Mesenchymal stem cell (in vitro differentiated cells and primary cell): Measurements from ENCODE around the gene BIRC7.

Source experiments
- DNase-seq: peaks from one replicate; pipeline ENCODE4 v3.0.0-alpha.2; 2013
- H2AFZ ChIP-seq: one replicate; pipeline ENCODE4 v1.6.1; 2013; ENCODE audit warnings: low read depth, mild to moderate bottlenecking, control low read depth, inconsistent platforms, low read length, moderate library complexity
- H2AK5ac ChIP-seq: 2 replicates; pipeline ENCODE4 v1.6.1; 2013; ENCODE audit warnings: low read length, moderate library complexity, mild to moderate bottlenecking, inconsistent platforms; ENCODE audit not compliant: severe bottlenecking
- H2BK120ac ChIP-seq: one replicate; pipeline ENCODE4 v1.6.1; 2013; ENCODE audit warnings: low read depth, mild to moderate bottlenecking, inconsistent platforms, low read length, moderate library complexity
- H2BK12ac ChIP-seq, 2 experiments: one replicate each; pipeline ENCODE4 v1.6.1; 2013; ENCODE audit warnings: inconsistent platforms in 2 of 2, low read length in 2 of 2, mild to moderate bottlenecking in 2 of 2, moderate library complexity in 2 of 2, control low read depth in 1 of 2
- H2BK15ac ChIP-seq: one replicate; pipeline ENCODE4 v1.6.1; 2013; ENCODE audit warnings: mild to moderate bottlenecking, low read depth, inconsistent platforms; ENCODE audit not compliant: poor library complexity, severe bottlenecking
- H2BK5ac ChIP-seq: 2 replicates; pipeline ENCODE4 v1.6.1; 2013; ENCODE audit warnings: low read depth, mild to moderate bottlenecking, low read length, control low read depth, inconsistent platforms; ENCODE audit not compliant: poor library complexity, severe bottlenecking
- H3K14ac ChIP-seq, 2 experiments: one replicate each; pipeline ENCODE4 v1.6.1; 2013; ENCODE audit warnings: inconsistent platforms in 2 of 2, low read length in 2 of 2, control low read depth in 1 of 2, mild to moderate bottlenecking in 1 of 2, moderate library complexity in 1 of 2
- H3K18ac ChIP-seq, 2 experiments: one replicate each; pipeline ENCODE4 v1.6.1; 2013; ENCODE audit warnings: inconsistent platforms in 2 of 2, low read length in 2 of 2, control low read depth in 1 of 2, low read depth in 1 of 2, mild to moderate bottlenecking in 1 of 2
- H3K23ac ChIP-seq, 2 experiments: one replicate each; pipeline ENCODE4 v1.6.1; 2013; ENCODE audit warnings: inconsistent platforms in 2 of 2, low read length in 2 of 2, mild to moderate bottlenecking in 2 of 2, moderate library complexity in 2 of 2, control low read depth in 1 of 2
- H3K27ac ChIP-seq: 2 replicates; pipeline ENCODE4 v1.5.1; 2013; ENCODE audit warnings: mild to moderate bottlenecking, moderate library complexity, low read length, control low read depth, inconsistent platforms; ENCODE audit not compliant: poor library complexity, severe bottlenecking
- H3K27me3 ChIP-seq, 2 experiments: 2 replicates each; pipeline versions ENCODE4 v1.6.1 to v1.7.0; 2013; ENCODE audit warnings: low read length in 2 of 2, mild to moderate bottlenecking in 2 of 2, moderate library complexity in 2 of 2, control low read depth in 1 of 2, inconsistent platforms in 1 of 2; ENCODE audit not compliant: control insufficient read depth in 1 of 2, insufficient read depth in 1 of 2
- H3K36me3 ChIP-seq, 2 experiments: 2 replicates each; pipeline versions ENCODE4 v1.6.1 to v1.7.0; 2013; ENCODE audit warnings: low read length in 2 of 2, control low read depth in 1 of 2, inconsistent platforms in 1 of 2, low read depth in 1 of 2, mild to moderate bottlenecking in 1 of 2; ENCODE audit not compliant: insufficient read depth in 2 of 2, control insufficient read depth in 1 of 2
- H3K4ac ChIP-seq, 2 experiments: one replicate each; pipeline ENCODE4 v1.6.1; 2013; ENCODE audit warnings: inconsistent platforms in 2 of 2, low read length in 2 of 2, mild to moderate bottlenecking in 2 of 2, moderate library complexity in 2 of 2, control low read depth in 1 of 2, low read depth in 1 of 2
- H3K4me1 ChIP-seq: 2 replicates; pipeline ENCODE4 v1.6.1; 2013; ENCODE audit warnings: low read depth, low read length, control low read depth; ENCODE audit not compliant: control insufficient read depth, insufficient read depth
- H3K4me2 ChIP-seq: 2 replicates; pipeline ENCODE4 v1.6.1; 2013; ENCODE audit warnings: low read length, mild to moderate bottlenecking, inconsistent platforms; ENCODE audit not compliant: poor library complexity, severe bottlenecking
- H3K4me3 ChIP-seq, 2 experiments: 2 replicates each; pipeline versions ENCODE4 v1.5.1 to v1.7.0; 2013; ENCODE audit warnings: low read length in 2 of 2, mild to moderate bottlenecking in 2 of 2, control low read depth in 1 of 2, low read depth in 1 of 2; ENCODE audit not compliant: insufficient read depth in 1 of 2
- H3K79me1 ChIP-seq: replicated peaks from 2 replicates; pipeline ENCODE4 v1.6.1; 2013; ENCODE audit warnings: mild to moderate bottlenecking, control low read depth, low read length, inconsistent platforms; ENCODE audit not compliant: poor library complexity, severe bottlenecking
- H3K9ac ChIP-seq: 2 replicates; pipeline ENCODE4 v1.7.0; 2013; ENCODE audit warnings: mild to moderate bottlenecking, low read length, moderate library complexity
- H3K9me3 ChIP-seq: 2 replicates; pipeline ENCODE4 v1.7.0; 2013; ENCODE audit warnings: mild to moderate bottlenecking, low read length; ENCODE audit not compliant: control insufficient read depth
- H4K8ac ChIP-seq: one replicate; pipeline ENCODE4 v1.6.1; 2013; ENCODE audit warnings: inconsistent platforms, mild to moderate bottlenecking, low read length, moderate library complexity
- H4K91ac ChIP-seq: one replicate; pipeline ENCODE4 v1.6.1; 2013; ENCODE audit warnings: mild to moderate bottlenecking, low read length, inconsistent platforms
- WGBS: methylation state at CpG from one replicate; pipeline ENCODE4 v1.1.7; 2013; ENCODE audit warnings: mixed read lengths; 5-methylcytosine and 5-hydroxymethylcytosine counted together

The BIRC7 gene

DNA sequence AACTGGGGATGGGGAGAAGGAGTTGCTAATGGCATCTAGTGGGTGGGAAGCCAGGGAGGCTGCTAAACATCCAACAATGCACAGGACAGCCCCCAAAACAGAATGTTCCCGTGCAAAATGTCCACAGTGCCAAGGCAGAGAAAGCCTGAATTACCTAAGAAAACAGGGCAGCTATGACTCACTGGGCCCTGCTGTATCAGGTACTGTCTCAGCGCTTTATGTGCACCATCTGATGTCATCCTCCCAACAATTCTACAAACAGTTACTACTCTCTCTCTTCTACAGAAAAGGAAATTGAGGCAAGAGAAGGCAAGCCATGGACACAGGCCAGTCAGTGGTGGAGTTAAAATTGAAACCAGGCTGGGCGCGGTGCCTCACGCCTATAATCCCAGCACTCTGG is 22.9 kb upstream of the BIRC7 start:
- H3K4me3 ChIP-seq, result no peak overlapping the region
- no peak for DNase-seq
- H3K4ac ChIP-seq, result no peak overlapping the region
- no peak overlapping the region for H3K4me2 ChIP-seq
- H2AK5ac ChIP-seq, result no peak overlapping the region
- no peak overlapping the region for H2BK15ac ChIP-seq
- no peak overlapping the region for H3K14ac ChIP-seq
- no peak overlapping the region for H2BK12ac ChIP-seq
- H3K23ac ChIP-seq, result no peak overlapping the region
- H4K91ac ChIP-seq, result no peak overlapping the region
- H3K9ac ChIP-seq, result peak overlapping the region; percentile 35
- 97% methylated on average over 5 of the region's 5 CpGs for WGBS
- H3K36me3 ChIP-seq, result peaks cover 40 to 66% of the 10 kb centered on the region in 2 experiments
- H3K27ac ChIP-seq, result peak overlapping the region; percentile 15
- H3K79me1 ChIP-seq, result peaks cover 8% of the 10 kb centered on the region
- H3K18ac ChIP-seq, result no peak overlapping the region
- no peak overlapping the region for H4K8ac ChIP-seq
- no peaks in the 10 kb centered on the region for H3K27me3 ChIP-seq
- no peak overlapping the region for H2BK120ac ChIP-seq
- H3K4me1 ChIP-seq, result peaks cover 40% of the 10 kb centered on the region
- no peak overlapping the region for H2AFZ ChIP-seq
- H3K9me3 ChIP-seq, result no peaks in the 10 kb centered on the region
- no peak overlapping the region for H2BK5ac ChIP-seq

DNA sequence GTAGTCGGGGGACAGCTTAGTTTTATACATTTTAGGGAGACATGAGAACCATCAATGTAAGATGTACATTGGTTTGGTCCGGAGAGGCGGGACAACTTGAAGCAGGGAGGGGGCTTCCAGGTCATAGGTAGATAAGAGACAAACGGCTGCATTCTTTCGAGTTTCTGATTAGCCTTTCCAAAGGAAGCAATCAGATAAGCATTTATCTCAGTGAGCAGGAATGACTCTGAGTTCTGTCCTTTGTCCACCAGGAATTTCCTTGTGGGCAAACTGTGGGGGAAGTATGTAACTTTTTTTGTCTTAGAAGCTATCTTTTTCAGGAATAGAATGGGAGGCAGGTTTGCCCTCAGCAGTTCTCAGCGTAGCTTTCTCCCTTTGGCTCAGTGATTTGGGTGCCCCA is 21.2 kb upstream of the BIRC7 start:
- Histone ChIP-seq H3K4ac (no peak overlapping the region), H4K91ac (no peak overlapping the region), H2BK120ac (no peak overlapping the region), H3K4me2 (peak overlapping the region; percentile 77), H3K27ac (peak overlapping the region; percentile 29), H3K4me3 (peak overlapping the region in 1 of 2 experiments; percentile 91), H3K36me3 (peaks cover 31 to 50% of the 10 kb centered on the region in 2 experiments), H3K23ac (no peak overlapping the region), H2AFZ (no peak overlapping the region), H3K27me3 (peaks cover 2 to 7% of the 10 kb centered on the region in 2 experiments), H3K18ac (no peak overlapping the region), H3K4me1 (peaks cover 32% of the 10 kb centered on the region), H2AK5ac (no peak overlapping the region), H2BK5ac (no peak overlapping the region), H3K9ac (peak overlapping the region; percentile 92), H3K14ac (no peak overlapping the region), H3K79me1 (peaks cover 8% of the 10 kb centered on the region), H3K9me3 (no peaks in the 10 kb centered on the region), H2BK12ac (no peak overlapping the region), H2BK15ac (no peak overlapping the region), H4K8ac (no peak overlapping the region)
- WGBS, result 66% methylated on average over 6 of the region's 6 CpGs
- no peak for DNase-seq

DNA sequence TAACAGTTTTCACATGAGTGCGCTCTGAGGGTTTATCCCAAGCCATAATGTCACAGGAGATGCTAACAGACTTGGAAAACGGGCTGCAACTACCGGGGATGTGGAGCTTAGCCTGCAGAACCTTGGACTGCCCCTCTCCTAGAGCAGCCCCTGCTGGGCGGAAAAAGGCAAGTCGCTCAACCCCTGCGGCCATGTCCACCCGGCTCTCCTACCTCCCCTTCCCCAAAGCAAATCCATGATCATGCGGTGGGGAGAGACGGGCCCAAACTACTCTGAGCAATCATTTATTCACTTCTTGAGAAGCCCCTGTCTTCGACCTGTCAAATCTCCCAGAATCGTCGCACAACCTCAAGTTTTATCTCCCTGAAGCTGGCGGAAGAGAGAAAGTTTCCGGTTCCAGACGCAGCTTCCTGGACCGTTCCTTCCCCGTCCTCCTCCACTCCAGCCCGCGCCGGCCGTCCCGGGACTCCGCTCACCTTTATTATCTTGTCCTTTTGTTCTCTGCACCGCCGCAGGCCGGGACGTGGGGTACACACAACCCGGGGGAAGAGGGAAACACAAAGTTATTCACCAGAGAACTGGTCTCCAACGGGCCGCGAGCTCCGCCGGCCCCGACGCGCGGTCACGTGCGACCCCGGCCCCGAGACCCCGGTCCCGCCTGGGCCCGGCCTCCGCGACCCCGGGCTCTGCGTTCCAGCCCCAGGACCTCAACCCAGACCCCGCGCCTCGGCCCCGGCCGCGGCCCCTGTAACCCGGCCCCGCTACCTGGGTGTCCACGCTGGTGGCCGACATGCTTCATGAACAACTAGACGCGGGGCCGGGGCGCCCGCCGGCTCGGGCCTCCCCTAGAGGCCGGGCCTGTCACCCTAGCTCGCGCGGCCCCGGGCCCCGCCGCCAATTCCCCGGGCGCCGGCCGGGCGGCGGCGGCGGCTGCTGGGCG is 20.3 kb upstream of the BIRC7 start:
- Histone ChIP-seq H2BK15ac (peak overlapping the region; percentile 35), H2BK120ac (peak overlapping the region; percentile 65), H3K4me1 (peaks cover 28% of the 10 kb centered on the region), H3K4ac (peak overlapping the region; percentile 22 to 95), H2AFZ (no peak overlapping the region), H3K18ac (peak overlapping the region; percentile 61 to 65), H3K23ac (peak overlapping the region in 1 of 2 experiments; percentile 3), H3K27ac (peak overlapping the region; percentile 29), H4K8ac (peak overlapping the region; percentile 56), H4K91ac (no peak overlapping the region), H3K4me2 (peak overlapping the region; percentile 77), H2BK5ac (peak overlapping the region; percentile 67), H3K9ac (peak overlapping the region; percentile 92), H3K14ac (no peak overlapping the region), H3K4me3 (peak overlapping the region; percentile 87 to 91), H3K27me3 (peaks cover 11 to 16% of the 10 kb centered on the region in 2 experiments), H3K79me1 (peaks cover 8% of the 10 kb centered on the region), H3K9me3 (no peaks in the 10 kb centered on the region), H2AK5ac (no peak overlapping the region), H3K36me3 (peaks cover 25 to 42% of the 10 kb centered on the region in 2 experiments), H2BK12ac (no peak overlapping the region)
- WGBS, result 2% methylated on average over 48 of the region's 81 CpGs
- peak; percentile 79 for DNase-seq
